Measurements from ENCODE around the gene CCDC91. TPM values are rescaled to one million over a fixed set of nuclear protein-coding genes. Genes with fewer than 3 reads are reported as not detected.
A peak's percentile ranks its signal among the peaks of the same experiment; 100 is the strongest.

Gene CCDC91
- total RNA-seq, 4 donors from 2014 or later: 55.6 to 74.0 (median 62.6) TPM

Small RNA genes within 50 kb of the gene (small RNA-seq; reads per million reads assigned to genes)
- gene RNA5SP355: 4.1 reads per million, percentile 82 among the genes with 10 or more reads in this experiment
- gene RNU4-54P: not detected

Other genes starting within 250 kb of the CCDC91 start
- 1 to 10 TPM in 3 of 4 donors, not detected in 1; 1.6 to 3.0 (median 2.1) TPM for gene PTHLH, start 217.7 kb upstream of the CCDC91 start, total RNA-seq